ENCODE results near the gene PPIG.
A peak's percentile ranks its signal among the peaks of the same experiment; 100 is the strongest.
"Not testable (repeated sequence)": the region's sequence is repeated elsewhere in the genome, so short reads cannot be mapped to it uniquely, and the experiment has no call there.

The PPIG gene

GRCh38 chr2:169583518-169583917, 633 bp upstream of the PPIG start:
- Histone ChIP-seq H3K27me3 (ENCODE audit: insufficient read depth, low read depth, severe bottlenecking) (no peaks in the 10 kb centered on the region), H3K9me3 (ENCODE audit: severe bottlenecking) (peaks cover 12% of the 10 kb centered on the region), H3K27ac (peak overlapping the region; percentile 98; the same call in 1 of the 2 replicates), H3K36me3 (peaks cover 10% of the 10 kb centered on the region), H3K4me3 (ENCODE audit: low read depth, low read length) (no peak overlapping the region)
- DNase-seq = no peak
- no peak for TF ChIP-seq CTCF (IDR thresholded peaks at IDR 0.05; ENCODE audit: low read depth, low read length)

GRCh38 chr2:169585673-169586072, 1.5 kb downstream of the PPIG start:
- Histone ChIP-seq H3K4me3 (ENCODE audit: low read depth, low read length) (peak overlapping the region; percentile 69), H3K27me3 (ENCODE audit: insufficient read depth, low read depth, severe bottlenecking) (no peaks in the 10 kb centered on the region), H3K9me3 (ENCODE audit: severe bottlenecking) (peaks cover 12% of the 10 kb centered on the region), H3K36me3 (peaks cover 10% of the 10 kb centered on the region), H3K27ac (peak overlapping the region; percentile 98)
- DNase-seq = no peak
- no peak for TF ChIP-seq CTCF (IDR thresholded peaks at IDR 0.05; ENCODE audit: low read depth, low read length)

GRCh38 chr2:169590804-169591203, 6.7 kb downstream of the PPIG start:
- no peak overlapping the region for H3K4me3 ChIP-seq (ENCODE audit: low read depth, low read length)
- no peak for TF ChIP-seq CTCF (IDR thresholded peaks at IDR 0.05; ENCODE audit: low read depth, low read length)
- no peaks in the 10 kb centered on the region for H3K9me3 ChIP-seq (ENCODE audit: severe bottlenecking)
- no peak for DNase-seq
- peaks cover 3% of the 10 kb centered on the region; the same call in 1 of the 2 replicates for H3K36me3 ChIP-seq
- no peaks in the 10 kb centered on the region for H3K27me3 ChIP-seq (ENCODE audit: insufficient read depth, low read depth, severe bottlenecking)
- H3K27ac ChIP-seq = no peak overlapping the region

- DNase-seq; H3K27ac ChIP-seq; H3K4me3 ChIP-seq (ENCODE audit: low read depth, low read length); H3K27me3 ChIP-seq (ENCODE audit: insufficient read depth, low read depth, severe bottlenecking); H3K36me3 ChIP-seq; H3K9me3 ChIP-seq (ENCODE audit: severe bottlenecking): not testable (repeated sequence)
Observed at GRCh38 chr2:169596546-169596945, 12.4 kb downstream of the PPIG start.

GRCh38 chr2:169598982-169599381, 14.8 kb downstream of the PPIG start:
- H3K36me3 ChIP-seq = peaks cover 2% of the 10 kb centered on the region; the same call in 1 of the 2 replicates
- no peak for TF ChIP-seq CTCF (IDR thresholded peaks at IDR 0.05; ENCODE audit: low read depth, low read length)
- no peak overlapping the region for H3K4me3 ChIP-seq (ENCODE audit: low read depth, low read length)
- H3K27ac ChIP-seq = no peak overlapping the region
- no peaks in the 10 kb centered on the region for H3K27me3 ChIP-seq (ENCODE audit: insufficient read depth, low read depth, severe bottlenecking)
- no peaks in the 10 kb centered on the region for H3K9me3 ChIP-seq (ENCODE audit: severe bottlenecking)
- no peak for DNase-seq

- no peak for TF ChIP-seq CTCF (IDR thresholded peaks at IDR 0.05; ENCODE audit: low read depth, low read length)
- DNase-seq = no peak
Observed at GRCh38 chr2:169599568-169599967, 15.4 kb downstream of the PPIG start.

More at GRCh38 chr2:169599568-169599967, 15.4 kb downstream of the PPIG start:
- H3K36me3 ChIP-seq = peaks cover 8% of the 10 kb centered on the region
- no peak overlapping the region for H3K4me3 ChIP-seq (ENCODE audit: low read depth, low read length)
- H3K9me3 ChIP-seq (ENCODE audit: severe bottlenecking) = no peaks in the 10 kb centered on the region
- H3K27ac ChIP-seq = no peak overlapping the region
- no peaks in the 10 kb centered on the region for H3K27me3 ChIP-seq (ENCODE audit: insufficient read depth, low read depth, severe bottlenecking)

Measured in WERI-Rb-1 (cell line).